Measurements from ENCODE around the gene AK2. TPM values are rescaled to one million over a fixed set of nuclear protein-coding genes. Genes with fewer than 3 reads are reported as not detected.

Gene AK2
- total and polyA plus RNA-seq, 4 donors: 34.2 to 181 (median 115) TPM

DNA sequence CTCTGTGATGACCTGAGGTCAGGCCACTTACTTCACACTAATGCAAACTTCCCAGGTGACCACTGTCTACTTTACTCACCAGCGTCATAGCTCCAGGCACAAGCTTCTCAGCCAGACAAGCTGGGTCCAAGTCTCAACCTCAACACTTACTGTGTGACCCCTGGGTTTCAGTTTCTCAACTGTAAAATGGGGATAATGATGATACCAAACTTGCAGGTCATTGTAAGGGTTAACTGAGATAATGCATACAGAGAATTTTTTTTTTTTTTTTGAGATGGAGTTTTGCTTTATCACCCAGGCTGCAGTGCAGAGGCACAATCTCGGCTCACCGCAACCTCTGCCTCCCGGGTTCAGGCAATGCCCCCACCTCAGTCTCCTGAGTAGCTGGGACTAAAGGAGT, 34.7 kb downstream of the AK2 start:
- no peaks in the 10 kb centered on the region for H3K27me3 ChIP-seq (ENCODE audit: control insufficient read depth in 4 of 4, insufficient read depth in 4 of 4, low read length in 3 of 4)
- no peak overlapping the region for H3K9ac ChIP-seq (ENCODE audit: low read depth in 1 of 2, low read length in 2 of 2)
- WGBS: 89% methylated on average over 4 of the region's 4 CpGs
- H3K4me3 ChIP-seq (ENCODE audit: low read depth in 1 of 3, low read length in 3 of 3): no peak overlapping the region
- no peak for DNase-seq (ENCODE audit: low spot score)
- no peak for TF ChIP-seq CTCF (IDR thresholded peaks at IDR 0.05; ENCODE audit: low read depth, low read length, missing input control)
- TF ChIP-seq EGR1 (IDR thresholded peaks at IDR 0.05; ENCODE audit: low read depth in 2 of 2): no peak
- no peak for TF ChIP-seq RAD21 (IDR thresholded peaks at IDR 0.05)
- no peak for TF ChIP-seq SP1 (IDR thresholded peaks at IDR 0.05)
- TF ChIP-seq MAX (IDR thresholded peaks at IDR 0.05): no peak
- no peak for TF ChIP-seq FOXA1 (IDR thresholded peaks at IDR 0.05)
- no peak for TF ChIP-seq HNF4A (conservative IDR thresholded peaks at IDR 0.05)
- no peak for TF ChIP-seq REST (IDR thresholded peaks at IDR 0.05)
- TF ChIP-seq ZBTB33 (IDR thresholded peaks at IDR 0.05): no peak
- no peaks in the 10 kb centered on the region for H3K36me3 ChIP-seq (ENCODE audit: control insufficient read depth in 4 of 4, insufficient read depth in 3 of 4, low read depth in 1 of 4, low read length in 3 of 4)
- peaks cover 14 to 47% (median 26%) of the 10 kb centered on the region in 4 donors for H3K4me1 ChIP-seq (ENCODE audit: control insufficient read depth in 4 of 4, insufficient read depth in 4 of 4, low read length in 3 of 4)
- no peak overlapping the region for H3K27ac ChIP-seq (ENCODE audit: low read depth in 1 of 2, low read length in 2 of 2)
- H3K9me3 ChIP-seq (ENCODE audit: control insufficient read depth in 4 of 4, low read length in 3 of 4): no peaks in the 10 kb centered on the region

DNA sequence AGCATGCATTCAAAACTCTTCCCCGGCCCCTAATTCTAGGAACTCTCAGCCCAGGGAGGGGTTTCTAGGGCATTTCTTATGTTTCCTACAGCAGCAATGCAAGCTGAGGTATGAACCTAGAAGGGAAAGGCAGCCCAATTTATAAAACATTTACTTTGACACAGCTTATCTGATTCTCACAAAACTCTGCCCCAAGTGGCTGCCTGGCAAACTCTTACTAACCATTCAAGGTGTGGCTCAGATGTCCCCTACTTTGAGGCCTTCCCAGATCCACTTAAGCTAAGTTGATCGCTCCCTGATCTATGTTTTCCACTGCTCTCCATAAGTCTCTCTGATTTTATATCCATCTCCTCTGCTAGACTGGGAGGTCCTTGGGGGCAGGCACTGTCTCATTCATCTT, 35.4 kb downstream of the AK2 start:
- Histone ChIP-seq H3K36me3 (ENCODE audit: control insufficient read depth in 4 of 4, insufficient read depth in 3 of 4, low read depth in 1 of 4, low read length in 3 of 4) (no peaks in the 10 kb centered on the region), H3K9ac (ENCODE audit: low read depth in 1 of 2, low read length in 2 of 2) (no peak overlapping the region), H3K27ac (ENCODE audit: low read depth in 1 of 2, low read length in 2 of 2) (no peak overlapping the region), H3K4me3 (ENCODE audit: low read depth in 1 of 3, low read length in 3 of 3) (no peak overlapping the region), H3K9me3 (ENCODE audit: control insufficient read depth in 4 of 4, low read length in 3 of 4) (no peaks in the 10 kb centered on the region), H3K27me3 (ENCODE audit: control insufficient read depth in 4 of 4, insufficient read depth in 4 of 4, low read length in 3 of 4) (no peaks in the 10 kb centered on the region), H3K4me1 (ENCODE audit: control insufficient read depth in 4 of 4, insufficient read depth in 4 of 4, low read length in 3 of 4) (peaks cover 14 to 44% (median 24%) of the 10 kb centered on the region in 4 donors)
- DNase-seq (ENCODE audit: low spot score): no peak
- WGBS: 96% methylated on average over 2 of the region's 2 CpGs
- TF ChIP-seq NR2F2 (IDR thresholded peaks at IDR 0.05): no peak
- peak in 1 of 2 donors; percentile 29 for TF ChIP-seq RAD21 (IDR thresholded peaks at IDR 0.05)
- no peak for TF ChIP-seq JUND (IDR thresholded peaks at IDR 0.05)
- no peak for TF ChIP-seq TAF1 (conservative IDR thresholded peaks at IDR 0.05)
- TF ChIP-seq CTCF (IDR thresholded peaks at IDR 0.05; ENCODE audit: low read depth, low read length, missing input control): no peak
- TF ChIP-seq HNF4G (IDR thresholded peaks at IDR 0.05): no peak
